K562 (cell line): ENCODE results near the gene SLMAP. TPM values are rescaled to one million over a fixed set of nuclear protein-coding genes. Genes with fewer than 3 reads are reported as not detected.

Source experiments
- CREM ChIP-seq: IDR thresholded peaks from 2 replicates; pipeline ENCODE4 v1.6.1; 2014; ENCODE audit warnings: antibody characterized with exemption, low read depth
- DPF2 ChIP-seq: fragments of 450-650 bp; IDR thresholded peaks from 2 replicates; pipeline ENCODE4 v1.6.1; 2016
- JUN ChIP-seq, 2 experiments: sonication (generic) in 1 of 2; formaldehyde crosslinking in 1 of 2; IDR thresholded peaks; 2 replicates each; pipeline versions ENCODE4 v1.6.1 to v1.8.0; 2012 to 2022; ENCODE audit warnings: borderline replicate concordance in 2 of 2, mild to moderate bottlenecking in 2 of 2, improper control_type of control experiment in 1 of 2, low read depth in 1 of 2, low read length in 1 of 2, missing genetic modification reagents in 1 of 2
- KHSRP ChIP-seq: fragments of 450-650 bp; IDR thresholded peaks from 2 replicates; pipeline ENCODE4 v1.6.1; 2017
- PRPF4 ChIP-seq: fragments of 200-400 bp; formaldehyde crosslinking; IDR thresholded peaks from one replicate; pipeline ENCODE4 v1.6.1; 2017; ENCODE audit warnings: low read length, low read depth, mild to moderate bottlenecking; ENCODE audit not compliant: insufficient read depth, poor library complexity, severe bottlenecking
- PTRF ChIP-seq: fragments of 450-650 bp; IDR thresholded peaks from 2 replicates; pipeline ENCODE4 v1.6.1; 2016; ENCODE audit warnings: mild to moderate bottlenecking, missing genetic modification characterization, missing compliant biosample characterization
- RBBP5 ChIP-seq: fragments of 200-600 bp; sonication (generic); IDR thresholded peaks from 2 replicates; pipeline ENCODE4 v1.6.1; 2012; ENCODE audit warnings: borderline replicate concordance, mild to moderate bottlenecking, low read length, control low read depth, inconsistent platforms; ENCODE audit not compliant: insufficient read depth, poor library complexity, severe bottlenecking
- RFX5 ChIP-seq: IDR thresholded peaks from 2 replicates; pipeline ENCODE4 v1.6.1; 2011; ENCODE audit warnings: low read depth, mild to moderate bottlenecking, improper control_type of control experiment, low read length
- SAP30 ChIP-seq: fragments of 200-600 bp; sonication (generic); IDR thresholded peaks from 2 replicates; pipeline ENCODE4 v1.6.1; 2012; ENCODE audit warnings: borderline replicate concordance, low read depth, mild to moderate bottlenecking, moderate library complexity, low read length, control low read depth, inconsistent platforms; ENCODE audit not compliant: insufficient read depth, poor library complexity, severe bottlenecking
- SETDB1 ChIP-seq: IDR thresholded peaks from one replicate; pipeline ENCODE4 v1.6.1; 2012; ENCODE audit warnings: low read length, control low read depth, inconsistent platforms
- SMARCA5 ChIP-seq: fragments of 450-650 bp; IDR thresholded peaks from 2 replicates; pipeline ENCODE4 v1.6.1; 2016
- SRSF1 ChIP-seq: fragments of 200-400 bp; formaldehyde crosslinking; IDR thresholded peaks from 2 replicates; pipeline ENCODE4 v1.6.1; 2017; ENCODE audit warnings: mild to moderate bottlenecking, low read depth, low read length, moderate library complexity
- TEAD1 ChIP-seq, 2 experiments: fragments of 450-650 bp in 1 of 2; sonication (generic) in 1 of 2; formaldehyde crosslinking; IDR thresholded peaks; 2 replicates each; pipeline versions ENCODE4 v1.4.0 to v1.8.0; 2020 to 2022; ENCODE audit warnings: mild to moderate bottlenecking in 2 of 2, missing genetic modification reagents in 1 of 2
- TOE1 ChIP-seq, 2 experiments: fragments of 450-650 bp in 1 of 2; sonication (generic) in 1 of 2; formaldehyde crosslinking in 1 of 2; IDR thresholded peaks; 2 replicates each; pipeline versions ENCODE4 v1.7.1 to v1.8.0; 2016 to 2022; ENCODE audit warnings: borderline replicate concordance in 2 of 2, mild to moderate bottlenecking in 2 of 2, antibody characterized with exemption in 1 of 2, inconsistent platforms in 1 of 2, low read depth in 1 of 2, missing genetic modification reagents in 1 of 2, moderate library complexity in 1 of 2
- TRIM28 ChIP-seq: fragments of 450-650 bp; IDR thresholded peaks from 2 replicates; pipeline ENCODE4 v1.6.1; 2017
- ZBTB33 ChIP-seq: sonication (generic); formaldehyde crosslinking; IDR thresholded peaks from 2 replicates; pipeline ENCODE4 v1.8.1; 2023; ENCODE audit warnings: mild to moderate bottlenecking, missing genetic modification reagents
- ZNF133 ChIP-seq: fragments of 250-450 bp; sonication (Bioruptor Pico); IDR thresholded peaks from 2 replicates; pipeline ENCODE4 v1.4.0; 2020; ENCODE audit warnings: mild to moderate bottlenecking
- ZNF174 ChIP-seq: fragments of 250-450 bp; sonication (Bioruptor Pico); IDR thresholded peaks from 2 replicates; pipeline ENCODE4 v1.4.0; 2020; ENCODE audit warnings: mild to moderate bottlenecking
- ZNF175 ChIP-seq: fragments of 200-800 bp; sonication (Bioruptor generic); IDR thresholded peaks from 2 replicates; pipeline ENCODE4 v1.6.1; 2016; ENCODE audit warnings: low read depth, mild to moderate bottlenecking, missing genetic modification characterization, missing compliant biosample characterization
- ZNF282 ChIP-seq: sonication (generic); formaldehyde crosslinking; IDR thresholded peaks from 2 replicates; pipeline ENCODE4 v1.8.1; 2023; ENCODE audit warnings: missing genetic modification reagents
- ZNF3 ChIP-seq: fragments of 250-450 bp; sonication (Bioruptor Pico); IDR thresholded peaks from 2 replicates; pipeline ENCODE4 v1.5.0; 2021; ENCODE audit warnings: mild to moderate bottlenecking, moderate library complexity
- ZNF444 ChIP-seq: fragments of 250-450 bp; sonication (Bioruptor Pico); IDR thresholded peaks from 2 replicates; pipeline ENCODE4 v1.4.0; 2020; ENCODE audit warnings: mild to moderate bottlenecking, moderate library complexity
- ZNF695 ChIP-seq: fragments of 450-650 bp; formaldehyde crosslinking; IDR thresholded peaks from 2 replicates; pipeline ENCODE4 v1.4.0; 2020; ENCODE audit warnings: mild to moderate bottlenecking, moderate library complexity
- ZNF717 ChIP-seq: fragments of 250-450 bp; sonication (Bioruptor Pico); IDR thresholded peaks from 2 replicates; pipeline ENCODE4 v1.5.0; 2021
- polyA plus RNA-seq, 8 experiments: library from polyadenylated mRNA; depleted of rRNA in 4 of 8; stranded (reverse) in 5 of 8; unstranded in 3 of 8; fragments of >200 nt; fragmentation: Nextera tagmentation in 2 of 8; fragmentation: Illumina TruSeq in 1 of 8; extraction: Ambion mirVana in 2 of 8; extraction: Trizol in 1 of 8; gene quantifications; 2 replicates each; pipeline versions ENCODE4 v1.2.1 to v1.2.3, GENCODE V29; 2011 to 2014; ENCODE audit warnings: inconsistent platforms in 1 of 8, missing spikeins in 1 of 8
- total RNA-seq, 7 experiments: library from RNA; depleted of rRNA in 6 of 7; stranded (reverse); fragments of >200 nt in 6 of 7; fragmentation: Illumina TruSeq in 2 of 7; extraction: Trizol in 2 of 7; gene quantifications; 2 replicates each; pipeline versions ENCODE4 v1.2.1 to v1.2.3, GENCODE V29; 2011 to 2021; ENCODE audit warnings: low replicate concordance in 1 of 7
- TF ChIP-seq, protein P1 (sequence below): sonication (generic); formaldehyde crosslinking; IDR thresholded peaks from 2 replicates; pipeline ENCODE4 v1.8.0; 2022; ENCODE audit warnings: mild to moderate bottlenecking, missing genetic modification reagents

The SLMAP gene
- total and polyA plus RNA-seq, 9 of the 15 experiments (the other 6 are each of a cell fraction or from before 2014, with no cell fraction given), result 12.1 to 50.7 (median 28.3) TPM

GRCh38 chr3:57952208-57952631 is 196.1 kb downstream of the SLMAP start (continued):
- TF ChIP-seq ZNF717 (CRISPR knock-in tag), result no peak
- TF ChIP-seq ZNF174 (CRISPR knock-in tag), result no peak
- no peak for TF ChIP-seq RFX5
- TF ChIP-seq SMARCA5, result no peak
- TF ChIP-seq JUN (IDR thresholded peaks at IDR 0.05; ENCODE audit: borderline replicate concordance, low read depth, low read length), result peak; percentile 54; the same call in 1 of the 2 replicates
- no peak for TF ChIP-seq JUN (CRISPR knock-in tag; IDR thresholded peaks at IDR 0.05; ENCODE audit: borderline replicate concordance)
- peak; percentile 89 for TF ChIP-seq ZNF175 (CRISPR knock-in tag)
- peak in 1 of 2 experiments; percentile 34; a peak in 1 of 4 replicates for TF ChIP-seq TEAD1 (CRISPR knock-in tag; IDR thresholded peaks at IDR 0.05)
- peak; percentile 28; the same call in 1 of the 2 replicates for TF ChIP-seq DPF2
- TF ChIP-seq, protein P1, sequence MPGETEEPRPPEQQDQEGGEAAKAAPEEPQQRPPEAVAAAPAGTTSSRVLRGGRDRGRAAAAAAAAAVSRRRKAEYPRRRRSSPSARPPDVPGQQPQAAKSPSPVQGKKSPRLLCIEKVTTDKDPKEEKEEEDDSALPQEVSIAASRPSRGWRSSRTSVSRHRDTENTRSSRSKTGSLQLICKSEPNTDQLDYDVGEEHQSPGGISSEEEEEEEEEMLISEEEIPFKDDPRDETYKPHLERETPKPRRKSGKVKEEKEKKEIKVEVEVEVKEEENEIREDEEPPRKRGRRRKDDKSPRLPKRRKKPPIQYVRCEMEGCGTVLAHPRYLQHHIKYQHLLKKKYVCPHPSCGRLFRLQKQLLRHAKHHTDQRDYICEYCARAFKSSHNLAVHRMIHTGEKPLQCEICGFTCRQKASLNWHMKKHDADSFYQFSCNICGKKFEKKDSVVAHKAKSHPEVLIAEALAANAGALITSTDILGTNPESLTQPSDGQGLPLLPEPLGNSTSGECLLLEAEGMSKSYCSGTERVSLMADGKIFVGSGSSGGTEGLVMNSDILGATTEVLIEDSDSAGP, result no peak
- no peak for TF ChIP-seq ZNF3
- no peak for TF ChIP-seq ZNF444 (CRISPR knock-in tag)
- TF ChIP-seq ZNF282 (CRISPR knock-in tag), result no peak
- no peak for TF ChIP-seq ZNF695
- TF ChIP-seq RBBP5, result no peak
- TF ChIP-seq TRIM28, result no peak
- no peak for TF ChIP-seq KHSRP
- TF ChIP-seq ZBTB33 (CRISPR knock-in tag), result peak; percentile 34; the same call in 1 of the 2 replicates
- TF ChIP-seq SAP30, result no peak
- no peak for TF ChIP-seq PTRF (tag)
- no peak for TF ChIP-seq TOE1 (IDR thresholded peaks at IDR 0.05; ENCODE audit: borderline replicate concordance)
- TF ChIP-seq TOE1 (CRISPR knock-in tag; IDR thresholded peaks at IDR 0.05; ENCODE audit: borderline replicate concordance, low read depth), result no peak
- no peak for TF ChIP-seq PRPF4
- no peak for TF ChIP-seq SRSF1
- peak; percentile 31; the same call in 1 of the 2 replicates for TF ChIP-seq CREM
- TF ChIP-seq ZNF133, result no peak
- TF ChIP-seq SETDB1, result no peak
